Keratinocyte (primary cell): Measurements from ENCODE around the gene PEPD.

Experiments used
- EZH2 ChIP-seq: IDR thresholded peaks from one replicate; pipeline ENCODE4 v1.6.1; 2012; ENCODE audit warnings: inconsistent platforms, mild to moderate bottlenecking, low read length, moderate library complexity
- TF ChIP-seq, protein P1 (sequence below), 3 experiments: IDR thresholded peaks in 1 of 3; conservative IDR thresholded peaks in 1 of 3; optimal IDR thresholded peaks in 1 of 3; 2 replicates in 2 of 3; 3 replicates in 1 of 3; pipeline versions ENCODE3 to v1.5.1; 2011; ENCODE audit warnings: low read length in 3 of 3, mild to moderate bottlenecking in 3 of 3, moderate library complexity in 2 of 3, control low read depth in 1 of 3, inconsistent platforms in 1 of 3; ENCODE audit not compliant: insufficient read depth in 2 of 3; ENCODE audit errors: extremely low read depth in 1 of 3

DNA sequence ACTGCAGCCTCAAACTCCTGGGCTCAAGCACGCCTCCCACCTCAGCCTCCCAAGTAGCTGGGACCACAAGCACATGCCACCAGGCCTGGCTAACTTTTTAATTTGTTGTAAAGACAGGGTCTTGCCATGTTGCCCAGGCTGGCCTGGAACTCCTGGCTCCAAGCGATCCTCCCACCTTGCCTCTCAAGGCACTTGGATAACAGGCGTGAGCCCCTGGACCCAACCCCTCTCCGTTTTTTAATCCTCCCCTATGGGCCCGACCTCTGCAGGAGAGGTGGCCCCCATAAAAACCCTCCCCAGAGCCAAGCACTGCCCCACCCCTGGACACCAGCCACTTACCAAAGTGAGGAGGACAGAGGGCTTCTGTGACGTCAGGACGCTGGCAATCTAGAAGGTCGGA is 28.6 kb downstream of the PEPD start:
- TF ChIP-seq, protein P1, sequence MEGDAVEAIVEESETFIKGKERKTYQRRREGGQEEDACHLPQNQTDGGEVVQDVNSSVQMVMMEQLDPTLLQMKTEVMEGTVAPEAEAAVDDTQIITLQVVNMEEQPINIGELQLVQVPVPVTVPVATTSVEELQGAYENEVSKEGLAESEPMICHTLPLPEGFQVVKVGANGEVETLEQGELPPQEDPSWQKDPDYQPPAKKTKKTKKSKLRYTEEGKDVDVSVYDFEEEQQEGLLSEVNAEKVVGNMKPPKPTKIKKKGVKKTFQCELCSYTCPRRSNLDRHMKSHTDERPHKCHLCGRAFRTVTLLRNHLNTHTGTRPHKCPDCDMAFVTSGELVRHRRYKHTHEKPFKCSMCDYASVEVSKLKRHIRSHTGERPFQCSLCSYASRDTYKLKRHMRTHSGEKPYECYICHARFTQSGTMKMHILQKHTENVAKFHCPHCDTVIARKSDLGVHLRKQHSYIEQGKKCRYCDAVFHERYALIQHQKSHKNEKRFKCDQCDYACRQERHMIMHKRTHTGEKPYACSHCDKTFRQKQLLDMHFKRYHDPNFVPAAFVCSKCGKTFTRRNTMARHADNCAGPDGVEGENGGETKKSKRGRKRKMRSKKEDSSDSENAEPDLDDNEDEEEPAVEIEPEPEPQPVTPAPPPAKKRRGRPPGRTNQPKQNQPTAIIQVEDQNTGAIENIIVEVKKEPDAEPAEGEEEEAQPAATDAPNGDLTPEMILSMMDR (optimal IDR thresholded peaks at IDR 0.05 in 1 of 3, IDR thresholded peaks at IDR 0.05 in 1 of 3, conservative IDR thresholded peaks at IDR 0.05 in 1 of 3; ENCODE audit: extremely low read depth in 1 of 3, insufficient read depth in 2 of 3, low read length in 3 of 3), result no peak
- no peak for TF ChIP-seq EZH2
